ENCODE measurements around the gene RRBP1.

The RRBP1 gene

DNA sequence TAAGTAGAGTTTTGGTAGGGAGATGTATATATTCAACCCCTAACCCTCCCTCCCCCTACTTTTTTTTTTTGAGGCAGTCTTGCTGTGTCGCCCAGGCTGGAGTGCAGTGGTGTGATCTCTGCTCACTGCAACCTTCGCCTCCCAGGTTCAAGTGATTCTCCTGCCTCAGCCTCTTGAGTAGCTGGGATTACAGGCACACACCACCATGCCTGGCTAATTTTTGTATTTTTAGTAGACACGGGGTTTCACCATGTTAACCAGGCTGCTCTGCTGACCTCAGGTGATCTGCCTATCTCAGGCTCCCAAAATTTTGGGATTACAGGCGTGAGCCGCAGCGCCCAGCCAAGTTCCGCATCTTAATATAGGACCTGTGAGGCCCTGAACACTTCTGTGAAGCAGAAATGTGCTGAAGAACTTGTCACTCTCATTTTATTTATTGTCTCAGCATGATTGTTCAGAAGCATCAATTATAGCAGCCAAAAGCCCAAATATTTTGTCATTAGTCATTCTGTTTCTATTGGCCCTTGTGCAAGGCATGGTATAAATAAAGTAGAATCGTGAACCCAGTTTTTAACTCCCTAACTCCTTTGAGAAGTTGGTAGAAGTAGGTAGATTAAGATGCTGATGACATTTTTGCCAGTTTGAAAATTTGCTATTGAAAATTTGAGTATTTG is 92.7 kb downstream of the RRBP1 start:
- Histone ChIP-seq H3K36me3 (no peaks in the 10 kb centered on the region), H3K9ac (no peak overlapping the region), H3K27ac (peak overlapping the region; percentile 63), H3K9me3 (no peaks in the 10 kb centered on the region), H3K4me3 (no peak overlapping the region), H3K4me2 (peak overlapping the region; percentile 73), H3K27me3 (no peaks in the 10 kb centered on the region), H4K20me1 (peaks cover 6% of the 10 kb centered on the region; the same call in 1 of the 2 replicates), H3K4me1 (peaks cover 55% of the 10 kb centered on the region)
- TF ChIP-seq Cebpa-rat (IDR thresholded peaks at IDR 0.05): no peak

GRCh38 chr20:17587824-17588223 is 94.2 kb downstream of the RRBP1 start:
- Histone ChIP-seq H3K9ac (no peak overlapping the region), H3K27me3 (no peaks in the 10 kb centered on the region), H3K4me2 (peak overlapping the region; percentile 33), H4K20me1 (peaks cover 6% of the 10 kb centered on the region; the same call in 1 of the 2 replicates), H3K4me3 (no peak overlapping the region), H3K9me3 (no peaks in the 10 kb centered on the region), H3K27ac (no peak overlapping the region), H3K36me3 (no peaks in the 10 kb centered on the region), H3K4me1 (peaks cover 55% of the 10 kb centered on the region)
- no peak for TF ChIP-seq Cebpa-rat (IDR thresholded peaks at IDR 0.05)

GRCh38 chr20:17587148-17587547 is 94.9 kb downstream of the RRBP1 start:
- Histone ChIP-seq H3K9me3 (no peaks in the 10 kb centered on the region), H3K4me3 (no peak overlapping the region), H3K4me1 (peaks cover 54% of the 10 kb centered on the region), H3K4me2 (peak overlapping the region; percentile 33; the same call in 1 of the 2 replicates), H3K36me3 (0 out of 2 replicates have a peak, but pooled peaks cover 2% of the 10 kb centered on the region), H3K27me3 (no peaks in the 10 kb centered on the region), H3K9ac (no peak overlapping the region), H4K20me1 (peaks cover 6% of the 10 kb centered on the region; the same call in 1 of the 2 replicates), H3K27ac (no peak overlapping the region)
- no peak for TF ChIP-seq Cebpa-rat (IDR thresholded peaks at IDR 0.05)

DNA sequence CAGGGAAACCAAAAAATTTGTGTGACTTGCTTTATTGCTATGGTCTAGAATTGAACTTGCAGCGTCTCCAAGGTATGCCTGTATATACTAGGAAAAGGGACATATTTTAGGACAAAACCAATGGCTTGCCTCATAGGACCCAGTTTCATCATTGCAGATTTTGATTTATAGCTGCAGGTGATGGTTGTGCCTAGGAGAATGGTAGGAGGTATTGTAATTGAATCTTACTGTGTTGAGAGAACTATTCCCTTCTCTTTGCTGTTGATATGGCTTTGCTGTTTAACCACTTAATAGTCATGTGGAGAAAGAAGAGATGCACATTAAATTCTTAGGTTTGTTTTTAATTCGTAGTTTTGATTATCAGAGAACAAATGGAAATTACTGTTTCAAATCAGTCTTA is 95.8 kb downstream of the RRBP1 start:
- TF ChIP-seq Cebpa-rat (IDR thresholded peaks at IDR 0.05): no peak
- Histone ChIP-seq H3K27me3 (no peaks in the 10 kb centered on the region), H3K4me3 (no peak overlapping the region), H3K4me2 (no peak overlapping the region), H3K27ac (no peak overlapping the region), H3K4me1 (peaks cover 45% of the 10 kb centered on the region), H3K9me3 (no peaks in the 10 kb centered on the region), H3K9ac (no peak overlapping the region), H4K20me1 (peaks cover 6% of the 10 kb centered on the region; the same call in 1 of the 2 replicates), H3K36me3 (0 out of 2 replicates have a peak, but pooled peaks cover 4% of the 10 kb centered on the region)

GRCh38 chr20:17584689-17585088 is 97.4 kb downstream of the RRBP1 start:
- TF ChIP-seq Cebpa-rat (IDR thresholded peaks at IDR 0.05): no peak
- Histone ChIP-seq H3K4me2 (no peak overlapping the region), H3K4me3 (no peak overlapping the region), H3K36me3 (0 out of 2 replicates have a peak, but pooled peaks cover 4% of the 10 kb centered on the region), H3K9ac (no peak overlapping the region), H3K27me3 (no peaks in the 10 kb centered on the region), H3K9me3 (no peaks in the 10 kb centered on the region), H4K20me1 (peaks cover 10% of the 10 kb centered on the region; the same call in 1 of the 2 replicates), H3K4me1 (peaks cover 29% of the 10 kb centered on the region), H3K27ac (no peak overlapping the region)

- no peak for TF ChIP-seq Cebpa-rat (IDR thresholded peaks at IDR 0.05)
- Histone ChIP-seq H3K27me3 (no peaks in the 10 kb centered on the region), H4K20me1 (peaks cover 25% of the 10 kb centered on the region), H3K36me3 (0 out of 2 replicates have a peak, but pooled peaks cover 4% of the 10 kb centered on the region), H3K27ac (no peak overlapping the region), H3K4me3 (no peak overlapping the region), H3K4me2 (no peak overlapping the region), H3K4me1 (peaks cover 15% of the 10 kb centered on the region), H3K9me3 (no peaks in the 10 kb centered on the region), H3K9ac (no peak overlapping the region)
These were observed 98.9 kb downstream of the RRBP1 start for GRCh38 chr20:17583126-17583525.

- 0 out of 2 replicates have a peak, but pooled peaks cover 4% of the 10 kb centered on the region for H3K36me3 ChIP-seq
- 0 out of 2 replicates have a peak, but pooled peaks cover 3% of the 10 kb centered on the region for H3K4me1 ChIP-seq
- no peak overlapping the region for H3K4me2 ChIP-seq
- H3K9ac ChIP-seq: no peak overlapping the region
- no peaks in the 10 kb centered on the region for H3K9me3 ChIP-seq
- H4K20me1 ChIP-seq: peaks cover 40% of the 10 kb centered on the region
- no peak overlapping the region for H3K27ac ChIP-seq
- TF ChIP-seq Cebpa-rat (IDR thresholded peaks at IDR 0.05): no peak
- no peak overlapping the region for H3K4me3 ChIP-seq
- H3K27me3 ChIP-seq: no peaks in the 10 kb centered on the region
These were observed 101.1 kb downstream of the RRBP1 start for GRCh38 chr20:17580895-17581294.

DNA sequence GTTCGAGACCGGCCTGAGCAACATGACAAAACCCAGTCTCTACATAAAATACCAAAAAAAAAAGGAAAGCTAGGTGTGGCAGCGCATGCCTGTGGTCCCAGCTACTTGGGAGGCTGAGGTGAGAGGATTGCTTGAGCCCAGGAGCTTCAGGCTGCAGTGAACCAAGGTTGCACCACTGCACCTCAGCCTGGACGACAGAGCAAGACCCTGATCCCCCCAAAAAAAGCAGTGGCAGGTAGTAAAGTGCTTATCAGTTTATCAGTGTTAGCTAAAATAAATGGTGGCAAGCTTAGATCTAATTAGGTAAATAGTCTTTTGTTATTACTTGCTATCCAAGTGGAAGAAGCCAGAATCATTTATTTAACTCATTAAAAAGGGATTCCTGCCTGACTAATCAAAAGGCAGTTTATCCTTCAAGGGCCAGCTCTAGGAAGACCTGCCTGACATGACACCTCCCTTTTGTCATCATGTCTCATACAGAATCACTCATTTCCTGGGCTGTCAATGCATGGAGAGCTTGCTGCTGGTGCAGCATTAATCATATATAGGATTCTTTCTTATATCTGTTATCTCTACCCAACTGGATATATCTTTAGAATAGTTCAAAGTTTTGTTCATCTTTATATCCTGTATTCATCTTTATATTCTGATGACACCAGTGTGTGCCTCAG is 102.5 kb downstream of the RRBP1 start:
- Histone ChIP-seq H3K9me3 (no peaks in the 10 kb centered on the region), H3K4me3 (no peak overlapping the region), H3K27me3 (no peaks in the 10 kb centered on the region), H3K4me1 (no peaks in the 10 kb centered on the region), H3K9ac (no peak overlapping the region), H3K27ac (no peak overlapping the region), H3K4me2 (no peak overlapping the region), H3K36me3 (0 out of 2 replicates have a peak, but pooled peaks cover 4% of the 10 kb centered on the region), H4K20me1 (peaks cover 49% of the 10 kb centered on the region)
- no peak for TF ChIP-seq Cebpa-rat (IDR thresholded peaks at IDR 0.05)

DNA sequence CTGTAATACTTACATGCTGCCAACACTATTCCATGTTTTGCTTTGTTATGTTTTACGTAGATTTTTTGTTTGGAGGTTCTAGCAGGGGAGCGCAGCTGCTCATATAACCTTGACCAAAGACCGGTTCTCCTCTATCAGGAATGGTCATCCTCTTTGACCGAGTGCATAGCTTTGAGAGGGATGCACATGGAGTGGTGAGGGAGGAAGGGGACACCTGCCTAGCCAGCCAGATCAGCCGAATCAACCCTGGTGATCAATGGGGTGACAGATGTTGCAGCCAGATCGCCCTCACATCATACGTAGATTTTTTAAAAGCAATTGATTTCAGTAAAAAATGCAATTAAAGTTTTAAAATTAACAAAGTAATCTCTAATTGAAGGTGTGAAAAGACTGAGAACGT is 105.8 kb downstream of the RRBP1 start:
- Histone ChIP-seq H3K9me3 (no peaks in the 10 kb centered on the region), H3K4me3 (no peak overlapping the region), H4K20me1 (peaks cover 82% of the 10 kb centered on the region), H3K27ac (no peak overlapping the region), H3K36me3 (peaks cover 8% of the 10 kb centered on the region; the same call in 1 of the 2 replicates), H3K4me2 (no peak overlapping the region), H3K27me3 (peaks cover 11% of the 10 kb centered on the region; the same call in 1 of the 2 replicates), H3K4me1 (peaks cover 24% of the 10 kb centered on the region), H3K9ac (no peak overlapping the region)
- TF ChIP-seq Cebpa-rat (IDR thresholded peaks at IDR 0.05): no peak

DNA sequence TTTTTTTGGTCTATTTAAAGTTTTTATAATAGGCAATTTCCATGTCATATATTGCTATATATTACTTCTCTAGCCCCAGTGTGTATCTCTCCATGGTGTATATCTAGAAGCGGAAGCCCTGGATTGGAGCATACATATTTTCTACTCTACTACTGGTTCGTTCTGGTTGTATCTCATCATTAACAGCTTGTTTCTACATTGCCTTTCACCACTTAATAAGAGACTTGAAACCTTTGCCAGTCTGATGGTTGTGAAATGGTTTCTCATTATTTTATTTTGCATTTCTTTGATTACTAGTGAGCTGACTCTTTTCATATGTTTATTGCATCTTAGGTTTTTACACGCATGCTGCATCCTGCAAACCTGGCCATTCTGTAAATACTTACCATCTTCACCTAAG is 108.6 kb downstream of the RRBP1 start:
- Histone ChIP-seq H4K20me1 (peaks cover 74% of the 10 kb centered on the region), H3K27me3 (peaks cover 25% of the 10 kb centered on the region), H3K4me1 (peaks cover 34% of the 10 kb centered on the region), H3K9ac (no peak overlapping the region), H3K36me3 (peaks cover 8% of the 10 kb centered on the region; the same call in 1 of the 2 replicates), H3K4me3 (no peak overlapping the region), H3K4me2 (no peak overlapping the region), H3K27ac (no peak overlapping the region), H3K9me3 (no peaks in the 10 kb centered on the region)
- no peak for TF ChIP-seq Cebpa-rat (IDR thresholded peaks at IDR 0.05)
